ENCODE data around the gene GSK3B.

Gene GSK3B

DNA sequence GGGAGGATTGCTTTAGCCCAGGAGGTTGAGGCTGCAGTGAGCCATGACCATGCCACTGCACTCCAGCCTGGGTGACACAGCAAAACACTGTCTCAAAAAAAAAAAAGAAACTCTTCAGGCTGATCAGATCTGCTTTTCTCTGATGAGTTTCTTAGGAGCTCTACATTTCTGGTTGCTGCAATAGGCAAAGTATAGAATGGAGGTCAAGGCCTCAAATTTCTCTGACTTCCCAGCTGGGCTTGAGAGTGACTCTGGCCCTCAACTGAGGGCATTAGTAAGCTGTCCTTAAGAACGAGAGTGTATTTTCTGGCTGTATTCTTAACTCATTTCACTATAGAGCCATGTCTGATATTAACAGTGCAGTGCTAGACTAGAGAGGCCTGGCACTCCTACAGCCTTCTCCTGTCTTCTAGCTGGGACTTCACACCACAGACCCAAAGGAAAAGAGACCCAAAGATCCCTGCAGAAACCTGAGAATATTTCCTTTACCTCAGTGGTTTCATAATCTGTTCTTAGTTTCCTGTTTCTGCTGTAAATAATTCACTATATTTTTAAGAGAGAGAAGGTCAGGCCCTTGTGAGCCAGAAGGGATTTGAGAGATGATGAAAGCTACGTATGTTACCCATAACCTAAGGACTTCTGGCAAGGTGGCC lies 314.4 kb downstream of the GSK3B start:
- DNase-seq (ENCODE audit: low read depth in 2 of 2) = no peak

GRCh38 chr3:119778811-119779210 lies 315.4 kb downstream of the GSK3B start:
- no peak for DNase-seq (ENCODE audit: low read depth in 2 of 2)

DNA sequence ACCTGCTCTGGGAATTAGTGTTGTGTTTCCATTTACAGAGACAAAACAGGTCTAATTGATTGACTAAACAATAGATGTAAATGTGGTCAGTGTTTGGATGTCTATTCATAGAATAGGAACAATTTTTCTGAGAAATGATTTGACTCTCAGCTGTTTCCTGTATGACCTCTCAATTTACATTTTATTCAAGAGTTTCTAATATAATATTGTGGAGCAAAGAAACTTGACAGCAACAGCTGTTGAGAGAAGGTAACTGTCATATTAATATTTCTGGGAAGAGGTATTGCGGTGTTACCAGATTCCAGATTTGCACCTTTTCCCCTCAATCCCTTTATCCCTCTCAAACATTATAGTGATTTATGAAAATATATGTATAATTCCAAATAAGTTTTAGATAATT lies 316.1 kb downstream of the GSK3B start:
- no peak for DNase-seq (ENCODE audit: low read depth in 2 of 2)

- no peak for DNase-seq (ENCODE audit: low read depth in 2 of 2)
Measured at GRCh38 chr3:119776304-119776703, 317.9 kb downstream of the GSK3B start.

DNA sequence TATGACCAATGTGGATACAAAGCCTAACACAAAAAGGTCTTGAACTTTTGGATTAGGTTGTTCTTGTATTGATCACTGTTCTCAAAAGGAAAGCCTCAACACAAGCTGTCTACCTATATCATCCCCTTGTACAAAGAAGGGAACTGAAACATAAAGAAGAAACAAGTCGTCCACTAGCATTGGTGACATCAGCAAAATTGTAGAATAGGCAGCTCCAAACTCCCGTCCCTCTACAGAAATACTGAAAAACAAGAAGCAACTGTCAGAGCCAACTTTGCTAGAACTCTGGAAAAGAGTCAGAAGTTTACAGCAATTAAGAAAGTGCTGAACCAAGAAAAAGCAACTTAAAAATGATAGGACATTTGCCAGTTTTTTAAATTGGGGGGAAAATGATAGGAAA lies 319.8 kb downstream of the GSK3B start:
- no peak for DNase-seq (ENCODE audit: low read depth in 2 of 2)

Measured in stimulated activated CD8-positive, alpha-beta memory T cell treated with anti-CD3 and anti-CD28 coated beads, Interleukin-2, amount 100 ng/mL, for 1 hour (primary cell).